ENCODE measurements around the gene KLK1.

- TF ChIP-seq POLR2A (IDR thresholded peaks at IDR 0.05; ENCODE audit: low read length) (no peak), BCL3 (IDR thresholded peaks at IDR 0.05) (no peak), RAD21 (conservative IDR thresholded peaks at IDR 0.05 in 1 of 2, IDR thresholded peaks at IDR 0.05 in 1 of 2) (no peak), EHMT2 (IDR thresholded peaks at IDR 0.05; ENCODE audit: low read depth) (no peak), REST (IDR thresholded peaks at IDR 0.05) (no peak), BHLHE40 (IDR thresholded peaks at IDR 0.05; ENCODE audit: low read depth, low read length) (no peak), CTCF (IDR thresholded peaks at IDR 0.05) (no peak)
- TF ChIP-seq, protein P1, sequence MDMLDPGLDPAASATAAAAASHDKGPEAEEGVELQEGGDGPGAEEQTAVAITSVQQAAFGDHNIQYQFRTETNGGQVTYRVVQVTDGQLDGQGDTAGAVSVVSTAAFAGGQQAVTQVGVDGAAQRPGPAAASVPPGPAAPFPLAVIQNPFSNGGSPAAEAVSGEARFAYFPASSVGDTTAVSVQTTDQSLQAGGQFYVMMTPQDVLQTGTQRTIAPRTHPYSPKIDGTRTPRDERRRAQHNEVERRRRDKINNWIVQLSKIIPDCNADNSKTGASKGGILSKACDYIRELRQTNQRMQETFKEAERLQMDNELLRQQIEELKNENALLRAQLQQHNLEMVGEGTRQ (IDR thresholded peaks at IDR 0.05): no peak
- TF ChIP-seq, protein P2, sequence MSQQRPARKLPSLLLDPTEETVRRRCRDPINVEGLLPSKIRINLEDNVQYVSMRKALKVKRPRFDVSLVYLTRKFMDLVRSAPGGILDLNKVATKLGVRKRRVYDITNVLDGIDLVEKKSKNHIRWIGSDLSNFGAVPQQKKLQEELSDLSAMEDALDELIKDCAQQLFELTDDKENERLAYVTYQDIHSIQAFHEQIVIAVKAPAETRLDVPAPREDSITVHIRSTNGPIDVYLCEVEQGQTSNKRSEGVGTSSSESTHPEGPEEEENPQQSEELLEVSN (IDR thresholded peaks at IDR 0.05; ENCODE audit: borderline replicate concordance, low read depth): no peak
Measured at GRCh38 chr19:50817941-50818858, 5.4 kb downstream of the KLK1 start.
